Tibial nerve (tissue), 4 donors: ENCODE results near the gene MYO1H. TPM values are rescaled to one million over a fixed set of nuclear protein-coding genes. Genes with fewer than 3 reads are reported as not detected.

Source experiments
- DNase-seq, 2 donors: peaks; one replicate each; pipeline ENCODE4 v3.0.0-alpha.2; 2019; ENCODE audit warnings: low spot score in 2 of 2
- H3K27ac ChIP-seq, 4 donors: fragments of 200-600 bp; sonication (generic) in 3 of 4; one replicate each; pipeline ENCODE4 v1.5.1; 2017 to 2019; ENCODE audit warnings: mild to moderate bottlenecking in 1 of 4
- H3K27me3 ChIP-seq, 2 donors: fragments of 200-600 bp; sonication (generic) in 1 of 2; one replicate each; pipeline versions ENCODE4 v1.5.1 to v1.6.0; 2017 to 2019
- H3K36me3 ChIP-seq, 3 donors: fragments of 200-600 bp; sonication (generic); one replicate each; pipeline ENCODE4 v1.5.1; 2018 to 2019
- H3K4me1 ChIP-seq, 4 donors: fragments of 200-600 bp; sonication (generic) in 3 of 4; one replicate each; pipeline ENCODE4 v1.5.1; 2017 to 2019
- H3K4me3 ChIP-seq, 4 donors: fragments of 200-600 bp; sonication (generic) in 3 of 4; one replicate each; pipeline ENCODE4 v1.5.1; 2017 to 2019; ENCODE audit warnings: mild to moderate bottlenecking in 1 of 4, moderate library complexity in 1 of 4
- H3K9me3 ChIP-seq, 4 donors: fragments of 200-600 bp; sonication (generic) in 3 of 4; one replicate each; pipeline ENCODE4 v1.5.1; 2017 to 2019
- EP300 ChIP-seq, 2 donors: sonication (generic); formaldehyde crosslinking; IDR thresholded peaks; one replicate each; pipeline ENCODE4 v1.6.1; 2017; ENCODE audit warnings: antibody characterized with exemption in 2 of 2, mild to moderate bottlenecking in 1 of 2
- POLR2A ChIP-seq, 2 donors: fragments of 450-650 bp; IDR thresholded peaks; one replicate each; pipeline ENCODE4 v1.6.1; 2017; ENCODE audit warnings: antibody characterized with exemption in 2 of 2, mild to moderate bottlenecking in 2 of 2, moderate library complexity in 2 of 2
- WGBS, 2 donors: methylation state at CpG; one replicate each; pipeline ENCODE4 v1.1.5; 2018; 5-methylcytosine and 5-hydroxymethylcytosine counted together
- total RNA-seq, 4 donors: library from RNA; depleted of rRNA; stranded (reverse); fragments of >200 nt; gene quantifications; one replicate each; pipeline ENCODE4 v1.1.0, GENCODE V29; 2016
- TF ChIP-seq, protein P1 (sequence below), 5 experiments: fragments of 200-600 bp in 3 of 5; fragments of 450-650 bp in 2 of 5; sonication (generic) in 3 of 5; IDR thresholded peaks; one replicate each; pipeline ENCODE4 v1.5.1; 2016 to 2019; ENCODE audit warnings: antibody characterized with exemption in 5 of 5, mild to moderate bottlenecking in 3 of 5, moderate library complexity in 2 of 5

MYO1H gene
- total RNA-seq, 4 donors from 2014 or later, result 0.20 TPM; not detected in 3

DNA sequence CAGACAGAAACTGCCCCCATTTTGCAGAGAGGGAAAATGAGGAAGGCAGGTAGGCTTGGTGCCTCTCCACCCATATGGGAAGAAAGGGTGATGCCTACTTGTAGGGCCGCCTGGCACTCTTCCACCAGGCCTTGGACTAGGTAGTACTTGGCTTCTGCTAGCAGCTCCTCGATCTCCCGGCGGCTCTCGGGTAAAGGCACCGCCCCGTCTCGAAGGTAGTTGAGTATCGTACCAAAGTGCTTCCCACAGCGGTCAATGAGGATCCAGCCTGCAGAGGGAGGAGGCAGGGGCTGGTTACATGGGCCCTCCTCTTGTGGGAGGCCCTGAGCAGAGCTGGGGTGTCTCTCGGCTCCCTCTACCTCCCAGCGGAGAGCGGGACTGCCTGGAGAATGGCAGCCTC lies 112.8 kb downstream of the MYO1H start:
- TF ChIP-seq EP300 (IDR thresholded peaks at IDR 0.05) (no peak), POLR2A (IDR thresholded peaks at IDR 0.05) (no peak)
- TF ChIP-seq, protein P1, sequence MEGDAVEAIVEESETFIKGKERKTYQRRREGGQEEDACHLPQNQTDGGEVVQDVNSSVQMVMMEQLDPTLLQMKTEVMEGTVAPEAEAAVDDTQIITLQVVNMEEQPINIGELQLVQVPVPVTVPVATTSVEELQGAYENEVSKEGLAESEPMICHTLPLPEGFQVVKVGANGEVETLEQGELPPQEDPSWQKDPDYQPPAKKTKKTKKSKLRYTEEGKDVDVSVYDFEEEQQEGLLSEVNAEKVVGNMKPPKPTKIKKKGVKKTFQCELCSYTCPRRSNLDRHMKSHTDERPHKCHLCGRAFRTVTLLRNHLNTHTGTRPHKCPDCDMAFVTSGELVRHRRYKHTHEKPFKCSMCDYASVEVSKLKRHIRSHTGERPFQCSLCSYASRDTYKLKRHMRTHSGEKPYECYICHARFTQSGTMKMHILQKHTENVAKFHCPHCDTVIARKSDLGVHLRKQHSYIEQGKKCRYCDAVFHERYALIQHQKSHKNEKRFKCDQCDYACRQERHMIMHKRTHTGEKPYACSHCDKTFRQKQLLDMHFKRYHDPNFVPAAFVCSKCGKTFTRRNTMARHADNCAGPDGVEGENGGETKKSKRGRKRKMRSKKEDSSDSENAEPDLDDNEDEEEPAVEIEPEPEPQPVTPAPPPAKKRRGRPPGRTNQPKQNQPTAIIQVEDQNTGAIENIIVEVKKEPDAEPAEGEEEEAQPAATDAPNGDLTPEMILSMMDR (IDR thresholded peaks at IDR 0.05), result no peak
- no peak for DNase-seq
- Histone ChIP-seq H3K36me3 (peaks cover 2 to 33% (median 12%) of the 10 kb centered on the region in 3 donors), H3K4me3 (no peak overlapping the region), H3K9me3 (no peaks in the 10 kb centered on the region), H3K27me3 (no peaks in the 10 kb centered on the region), H3K27ac (peak overlapping the region; percentile 83 to 96 (median 88)), H3K4me1 (peaks cover 0 to 81% (median 66%) of the 10 kb centered on the region in 4 donors)
- WGBS, 2 donors, result 86 to 97% methylated on average over 11 to 13 of the region's 13 CpGs

- peaks cover 2 to 32% (median 6%) of the 10 kb centered on the region in 3 donors for H3K36me3 ChIP-seq
- H3K27me3 ChIP-seq, result no peaks in the 10 kb centered on the region
- peaks cover 0 to 88% (median 69%) of the 10 kb centered on the region in 4 donors for H3K4me1 ChIP-seq
- DNase-seq, result peak in 1 of 2 donors; percentile 19
- H3K9me3 ChIP-seq, result no peaks in the 10 kb centered on the region
- TF ChIP-seq EP300 (IDR thresholded peaks at IDR 0.05) (peak in 1 of 2 donors; percentile 25), POLR2A (IDR thresholded peaks at IDR 0.05) (no peak)
- H3K27ac ChIP-seq, result peak overlapping the region; percentile 83 to 96 (median 88)
- H3K4me3 ChIP-seq, result no peak overlapping the region
- WGBS, 2 donors, result 37 to 40% methylated on average over 7 to 8 of the region's 8 CpGs
Measured at GRCh38 chr12:109461049-109461845, 113.5 kb downstream of the MYO1H start.

DNA sequence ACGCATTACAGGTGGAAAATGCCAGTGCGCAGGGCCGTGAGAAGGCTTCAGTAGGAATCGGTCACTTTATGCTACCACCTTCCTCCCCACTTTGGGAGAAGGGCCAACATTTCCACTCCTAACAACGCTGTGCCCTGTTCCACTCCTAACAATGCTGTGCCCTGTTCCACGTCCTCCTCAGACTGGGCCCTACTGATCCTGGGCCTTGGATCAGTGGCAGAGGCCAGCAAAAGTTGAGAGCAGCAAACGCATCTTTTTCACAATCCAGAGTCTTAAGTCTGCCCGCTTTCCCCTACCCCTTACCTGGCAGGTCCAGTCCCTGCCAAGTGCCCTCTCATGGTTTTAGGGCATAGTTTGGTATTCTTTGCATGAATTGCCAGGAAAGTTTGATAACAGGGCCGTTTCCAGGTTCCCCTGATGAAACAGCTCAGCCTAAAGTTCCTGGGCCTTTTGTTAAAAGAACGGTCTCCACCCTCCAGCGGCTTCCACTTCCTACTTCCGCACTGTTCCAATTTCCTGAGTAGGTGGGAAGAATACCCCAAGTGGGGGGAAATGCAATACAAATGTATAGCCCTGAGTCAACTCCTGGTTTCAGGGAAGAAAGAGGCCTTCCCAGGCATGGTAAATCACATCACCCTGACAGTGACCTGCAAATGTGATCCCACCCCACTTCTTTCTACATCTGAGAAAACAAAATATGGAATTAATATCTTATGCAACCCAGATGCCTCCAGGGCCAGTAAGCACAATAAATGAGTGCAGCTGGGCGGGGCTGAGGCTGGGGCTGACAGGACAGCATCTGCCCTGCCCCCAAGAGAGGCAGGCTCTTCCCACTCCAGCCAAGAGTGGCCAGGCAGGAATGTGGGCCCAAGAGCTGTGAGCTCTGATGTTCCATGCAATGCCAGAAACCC lies 114.4 kb downstream of the MYO1H start:
- Histone ChIP-seq H3K27ac (peak overlapping the region; percentile 83 to 96 (median 88)), H3K4me1 (peaks cover 0 to 97% (median 76%) of the 10 kb centered on the region in 4 donors), H3K4me3 (no peak overlapping the region), H3K27me3 (no peaks in the 10 kb centered on the region), H3K9me3 (no peaks in the 10 kb centered on the region), H3K36me3 (peaks cover under 1 to 32% (median 6%) of the 10 kb centered on the region in 3 donors)
- 37 to 41% methylated on average over 13 of the region's 13 CpGs for WGBS, 2 donors
- peak; percentile 89 to 90 for DNase-seq
- TF ChIP-seq EP300 (IDR thresholded peaks at IDR 0.05) (peak in 1 of 2 donors; percentile 67), POLR2A (IDR thresholded peaks at IDR 0.05) (no peak)

DNA sequence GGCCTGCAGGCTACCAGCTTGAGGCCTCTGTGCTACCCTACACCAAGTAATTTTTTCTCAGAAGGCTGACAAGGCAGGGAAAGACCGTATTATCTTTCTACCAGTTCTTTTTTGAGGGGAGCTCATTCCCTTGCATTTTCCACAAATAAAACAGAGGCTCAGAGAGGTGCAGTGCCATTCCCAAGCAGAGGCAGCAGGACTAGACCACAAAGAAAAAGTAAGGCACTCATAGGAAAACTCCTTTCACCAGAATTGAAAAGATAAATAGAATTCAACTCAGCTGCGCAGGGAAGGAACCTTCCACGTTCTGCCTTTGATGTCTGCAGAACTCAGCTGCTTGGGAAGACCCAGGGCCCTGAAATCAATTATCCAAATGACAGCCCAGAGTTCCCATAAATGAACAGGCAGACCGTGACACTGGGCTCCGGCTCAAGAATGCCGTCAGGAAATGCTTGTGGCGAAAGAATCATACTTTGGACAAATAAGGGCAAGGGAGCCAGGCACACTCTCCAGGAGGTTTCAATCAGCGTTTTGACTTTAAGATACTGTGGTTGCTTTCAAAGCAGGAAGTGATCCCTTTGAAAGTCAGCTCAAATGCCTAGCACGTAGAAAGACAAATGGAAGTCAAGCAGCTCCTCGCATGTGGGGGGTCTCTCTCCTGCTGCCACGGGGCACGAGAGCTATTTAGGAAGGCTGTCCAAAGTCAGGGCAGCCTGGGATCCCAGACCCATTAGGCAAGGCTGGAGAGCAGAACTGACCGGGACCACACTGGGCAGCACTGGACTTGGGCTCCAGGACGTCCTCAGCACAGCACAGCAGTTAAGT lies 115.4 kb downstream of the MYO1H start:
- peaks cover 0 to 36% (median 6%) of the 10 kb centered on the region in 3 donors for H3K36me3 ChIP-seq
- H3K27ac ChIP-seq, result peak overlapping the region; percentile 83 to 96 (median 88)
- H3K9me3 ChIP-seq, result no peaks in the 10 kb centered on the region
- 7 to 8% methylated on average over 14 of the region's 14 CpGs for WGBS, 2 donors
- H3K4me3 ChIP-seq, result peak overlapping the region in 2 of 4 donors; percentile 11
- peaks cover 0 to 100% (median 79%) of the 10 kb centered on the region in 4 donors for H3K4me1 ChIP-seq
- H3K27me3 ChIP-seq, result no peaks in the 10 kb centered on the region
- DNase-seq, result peak; percentile 80 to 88
- TF ChIP-seq, protein P1 (IDR thresholded peaks at IDR 0.05), result no peak
- no peak for TF ChIP-seq POLR2A (IDR thresholded peaks at IDR 0.05)
- peak; percentile 26 to 90 for TF ChIP-seq EP300 (IDR thresholded peaks at IDR 0.05)

DNA sequence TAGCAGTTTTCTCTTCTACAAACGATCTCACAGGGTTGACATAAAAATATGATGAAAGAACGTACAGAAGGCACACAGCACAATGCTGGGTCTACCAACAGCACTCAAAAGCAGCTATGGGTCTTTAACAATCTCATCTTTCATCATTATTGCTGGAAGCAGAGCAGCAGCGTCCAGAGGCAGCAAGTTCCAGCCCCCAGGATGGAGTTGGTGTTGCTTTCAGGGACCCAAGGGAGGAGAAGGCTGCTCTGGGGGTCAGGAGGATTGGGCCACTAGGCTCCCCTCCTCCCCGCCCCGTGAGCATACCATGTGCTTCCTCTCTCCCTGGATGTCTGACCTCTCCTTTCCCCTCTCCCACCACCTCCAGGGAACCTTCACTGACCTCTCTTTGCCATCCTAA lies 116.1 kb downstream of the MYO1H start:
- no peak for DNase-seq

More for the DNA sequence above, 116.1 kb downstream of the MYO1H start:
- Histone ChIP-seq H3K27ac (peak overlapping the region; percentile 83 to 96 (median 88)), H3K9me3 (no peaks in the 10 kb centered on the region), H3K36me3 (peaks cover 0 to 43% (median 6%) of the 10 kb centered on the region in 3 donors), H3K27me3 (no peaks in the 10 kb centered on the region), H3K4me1 (peaks cover 0 to 97% (median 74%) of the 10 kb centered on the region in 4 donors), H3K4me3 (peak overlapping the region in 2 of 4 donors; percentile 11)
- WGBS, 2 donors, result 21 to 30% methylated on average over 5 of the region's 5 CpGs
- TF ChIP-seq EP300 (IDR thresholded peaks at IDR 0.05) (no peak), POLR2A (IDR thresholded peaks at IDR 0.05) (no peak)
- TF ChIP-seq, protein P1 (IDR thresholded peaks at IDR 0.05), result no peak
